OCI-LY3 (cell line): Measurements from ENCODE around the gene CD59.
A peak's percentile ranks its signal among the peaks of the same experiment; 100 is the strongest.

ENCODE experiments used
- H2AFZ ChIP-seq: fragments of 200-600, 300-600 bp; shearing (Covaris generic); 2 replicates; pipeline ENCODE4 v1.6.0; 2014; ENCODE audit warnings: antibody characterized with exemption, low read depth, low read length
- H3K27ac ChIP-seq: fragments of 200-600, 300-600 bp; sonication (generic); 2 replicates; pipeline ENCODE4 v1.5.1; 2014; ENCODE audit warnings: mild to moderate bottlenecking, low read length, moderate library complexity, mixed read lengths
- H3K27me3 ChIP-seq: fragments of 200-600, 300-600 bp; sonication (generic); 2 replicates; pipeline ENCODE4 v1.6.1; 2014; ENCODE audit warnings: low read depth, low read length, mixed read lengths
- H3K36me3 ChIP-seq: fragments of 200-600, 300-600 bp; sonication (generic); replicated peaks from 2 replicates; pipeline ENCODE3; 2014; ENCODE audit warnings: low read depth, low read length, mixed read lengths
- H3K4me1 ChIP-seq: fragments of 300-600, 200-600 bp; sonication (generic); 2 replicates; pipeline ENCODE4 v1.6.1; 2014; ENCODE audit warnings: low read length, mixed read lengths
- H3K4me2 ChIP-seq: fragments of 200-600, 300-600 bp; sonication (generic); 2 replicates; pipeline ENCODE4 v1.6.1; 2014; ENCODE audit warnings: low read length, mixed read lengths
- H3K4me3 ChIP-seq: fragments of 300-600, 200-600 bp; sonication (generic); 2 replicates; pipeline ENCODE4 v1.5.1; 2014; ENCODE audit warnings: antibody characterized with exemption, mild to moderate bottlenecking, low read length, moderate library complexity
- H3K79me2 ChIP-seq: fragments of 300-600, 200-600 bp; shearing (Covaris generic); 2 replicates; pipeline ENCODE4 v1.6.1; 2014; ENCODE audit warnings: mild to moderate bottlenecking, low read length, mixed read lengths
- H3K9ac ChIP-seq: fragments of 300-600, 200-600 bp; shearing (Covaris generic); 2 replicates; pipeline ENCODE4 v1.6.0; 2014; ENCODE audit warnings: mild to moderate bottlenecking, low read length, moderate library complexity
- H3K9me3 ChIP-seq: fragments of 200-600, 300-600 bp; shearing (Covaris generic); 2 replicates; pipeline ENCODE4 v1.6.1; 2014; ENCODE audit warnings: low read length, mixed read lengths; ENCODE audit not compliant: insufficient read depth
- H4K20me1 ChIP-seq: fragments of 200-600, 300-600 bp; sonication (generic); 2 replicates; pipeline ENCODE4 v1.6.1; 2016; ENCODE audit warnings: low read length, mixed read lengths; ENCODE audit not compliant: insufficient read depth
- EZH2phosphoT487 ChIP-seq: fragments of 200-600 bp; shearing (Covaris generic); IDR thresholded peaks from 2 replicates; pipeline ENCODE4 v1.6.1; 2018; ENCODE audit warnings: antibody characterized with exemption, mixed run types, low read depth
- TF ChIP-seq, protein P1 (sequence below): fragments of 200-600, 300-600 bp; sonication (generic); IDR thresholded peaks from 2 replicates; pipeline ENCODE4 v1.5.1; 2014; ENCODE audit warnings: antibody characterized with exemption, low read length, low read depth

The CD59 gene

GRCh38 chr11:33690290-33691065 is 45.7 kb downstream of the CD59 start:
- H3K9me3 ChIP-seq: no peaks in the 10 kb centered on the region
- no peak overlapping the region for H3K9ac ChIP-seq
- H2AFZ ChIP-seq: no peak overlapping the region
- no peak overlapping the region for H3K27ac ChIP-seq
- no peaks in the 10 kb centered on the region for H3K36me3 ChIP-seq
- no peaks in the 10 kb centered on the region for H3K79me2 ChIP-seq
- peaks cover 11% of the 10 kb centered on the region for H3K4me1 ChIP-seq
- H3K4me3 ChIP-seq: no peak overlapping the region
- H3K4me2 ChIP-seq: no peak overlapping the region
- TF ChIP-seq, protein P1, sequence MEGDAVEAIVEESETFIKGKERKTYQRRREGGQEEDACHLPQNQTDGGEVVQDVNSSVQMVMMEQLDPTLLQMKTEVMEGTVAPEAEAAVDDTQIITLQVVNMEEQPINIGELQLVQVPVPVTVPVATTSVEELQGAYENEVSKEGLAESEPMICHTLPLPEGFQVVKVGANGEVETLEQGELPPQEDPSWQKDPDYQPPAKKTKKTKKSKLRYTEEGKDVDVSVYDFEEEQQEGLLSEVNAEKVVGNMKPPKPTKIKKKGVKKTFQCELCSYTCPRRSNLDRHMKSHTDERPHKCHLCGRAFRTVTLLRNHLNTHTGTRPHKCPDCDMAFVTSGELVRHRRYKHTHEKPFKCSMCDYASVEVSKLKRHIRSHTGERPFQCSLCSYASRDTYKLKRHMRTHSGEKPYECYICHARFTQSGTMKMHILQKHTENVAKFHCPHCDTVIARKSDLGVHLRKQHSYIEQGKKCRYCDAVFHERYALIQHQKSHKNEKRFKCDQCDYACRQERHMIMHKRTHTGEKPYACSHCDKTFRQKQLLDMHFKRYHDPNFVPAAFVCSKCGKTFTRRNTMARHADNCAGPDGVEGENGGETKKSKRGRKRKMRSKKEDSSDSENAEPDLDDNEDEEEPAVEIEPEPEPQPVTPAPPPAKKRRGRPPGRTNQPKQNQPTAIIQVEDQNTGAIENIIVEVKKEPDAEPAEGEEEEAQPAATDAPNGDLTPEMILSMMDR: no peak
- no peak for TF ChIP-seq EZH2phosphoT487
- 0 out of 2 replicates have a peak, but pooled peaks cover 6% of the 10 kb centered on the region for H3K27me3 ChIP-seq
- no peaks in the 10 kb centered on the region for H4K20me1 ChIP-seq

DNA sequence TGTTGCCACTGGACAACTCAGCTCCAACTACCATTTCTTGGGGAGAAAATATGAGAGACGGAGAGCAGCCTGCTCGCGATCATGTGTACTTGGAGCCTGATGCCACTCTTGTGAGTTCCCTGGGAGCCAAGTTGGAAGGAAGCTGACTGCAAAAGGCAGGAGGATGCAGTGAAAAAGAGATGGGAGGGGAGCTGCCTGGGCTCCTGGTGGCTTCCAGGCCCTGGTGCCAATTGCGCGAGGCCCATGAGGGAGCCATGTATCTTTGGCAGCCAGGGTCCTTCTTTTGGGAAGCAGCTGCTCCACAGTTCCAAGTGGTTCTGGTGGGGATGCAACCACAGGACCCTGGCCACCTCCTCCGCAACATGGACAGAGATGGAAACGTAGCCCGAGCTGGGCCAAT is 46.7 kb downstream of the CD59 start:
- no peaks in the 10 kb centered on the region for H3K9me3 ChIP-seq
- H3K4me2 ChIP-seq: no peak overlapping the region
- peaks cover 5% of the 10 kb centered on the region for H3K4me1 ChIP-seq
- H3K79me2 ChIP-seq: no peaks in the 10 kb centered on the region
- H3K9ac ChIP-seq: no peak overlapping the region
- peaks cover 12% of the 10 kb centered on the region for H3K27me3 ChIP-seq
- H3K36me3 ChIP-seq: no peaks in the 10 kb centered on the region
- H2AFZ ChIP-seq: no peak overlapping the region
- no peaks in the 10 kb centered on the region for H4K20me1 ChIP-seq
- H3K27ac ChIP-seq: no peak overlapping the region
- TF ChIP-seq, protein P1: no peak
- no peak for TF ChIP-seq EZH2phosphoT487
- no peak overlapping the region for H3K4me3 ChIP-seq

- H2AFZ ChIP-seq: no peak overlapping the region
- TF ChIP-seq EZH2phosphoT487: no peak
- TF ChIP-seq, protein P1: no peak
- H3K27me3 ChIP-seq: peaks cover 16% of the 10 kb centered on the region
- no peaks in the 10 kb centered on the region for H4K20me1 ChIP-seq
- H3K4me1 ChIP-seq: 0 out of 2 replicates have a peak, but pooled peaks cover 3% of the 10 kb centered on the region
- no peak overlapping the region for H3K4me2 ChIP-seq
- H3K9ac ChIP-seq: no peak overlapping the region
- H3K79me2 ChIP-seq: no peaks in the 10 kb centered on the region
- no peaks in the 10 kb centered on the region for H3K36me3 ChIP-seq
- H3K9me3 ChIP-seq: no peaks in the 10 kb centered on the region
- no peak overlapping the region for H3K4me3 ChIP-seq
- H3K27ac ChIP-seq: no peak overlapping the region
Observed at GRCh38 chr11:33689085-33689484, 47.1 kb downstream of the CD59 start.

GRCh38 chr11:33687733-33688479 is 48.3 kb downstream of the CD59 start:
- H4K20me1 ChIP-seq: no peaks in the 10 kb centered on the region
- TF ChIP-seq, protein P1: peak; percentile 86
- no peak for TF ChIP-seq EZH2phosphoT487
- no peak overlapping the region for H3K4me3 ChIP-seq
- H3K4me1 ChIP-seq: 0 out of 2 replicates have a peak, but pooled peaks cover 3% of the 10 kb centered on the region
- no peak overlapping the region for H3K9ac ChIP-seq
- H3K27me3 ChIP-seq: peaks cover 25% of the 10 kb centered on the region
- H2AFZ ChIP-seq: no peak overlapping the region
- no peak overlapping the region for H3K4me2 ChIP-seq
- H3K9me3 ChIP-seq: no peaks in the 10 kb centered on the region
- no peak overlapping the region for H3K27ac ChIP-seq
- H3K79me2 ChIP-seq: no peaks in the 10 kb centered on the region
- H3K36me3 ChIP-seq: no peaks in the 10 kb centered on the region
